Mesendoderm (in vitro differentiated cells): Measurements from ENCODE around the gene KRT79.

ENCODE experiments used
- DNase-seq: peaks from one replicate; pipeline ENCODE4 v3.0.0; 2013
- H2AK5ac ChIP-seq: 2 replicates; pipeline ENCODE4 v1.6.1; 2013; ENCODE audit warnings: low read length, inconsistent platforms
- H2BK120ac ChIP-seq: 2 replicates; pipeline ENCODE4 v1.6.1; 2013; ENCODE audit warnings: low read depth, mild to moderate bottlenecking, low read length, moderate library complexity, mixed read lengths
- H2BK15ac ChIP-seq: replicated peaks from 2 replicates; pipeline ENCODE4 v1.6.1; 2013; ENCODE audit warnings: low read depth, mild to moderate bottlenecking, moderate library complexity
- H2BK5ac ChIP-seq: 2 replicates; pipeline ENCODE4 v1.6.1; 2013; ENCODE audit warnings: low read length, inconsistent platforms
- H3K18ac ChIP-seq: 2 replicates; pipeline ENCODE4 v1.6.1; 2013; ENCODE audit warnings: mild to moderate bottlenecking, low read length, mixed read lengths
- H3K23ac ChIP-seq: one replicate; pipeline ENCODE4 v1.6.1; 2013; ENCODE audit warnings: low read length
- H3K27ac ChIP-seq: 2 replicates; pipeline ENCODE4 v1.5.1; 2013; ENCODE audit warnings: low read depth, mild to moderate bottlenecking, inconsistent platforms, low read length, moderate library complexity
- H3K27me3 ChIP-seq: 2 replicates; pipeline ENCODE4 v1.6.1; 2013; ENCODE audit warnings: low read length, control low read depth, mild to moderate bottlenecking, inconsistent platforms; ENCODE audit not compliant: insufficient read depth, poor library complexity
- H3K36me3 ChIP-seq: 2 replicates; pipeline ENCODE4 v1.6.1; 2013; ENCODE audit warnings: low read length, inconsistent platforms; ENCODE audit not compliant: control insufficient read depth, insufficient read depth
- H3K4ac ChIP-seq: one replicate; pipeline ENCODE4 v1.6.1; 2013; ENCODE audit warnings: low read depth, mild to moderate bottlenecking, low read length, moderate library complexity
- H3K4me1 ChIP-seq: 2 replicates; pipeline ENCODE4 v1.6.1; 2013; ENCODE audit warnings: low read depth, low read length, inconsistent platforms; ENCODE audit not compliant: control insufficient read depth
- H3K4me2 ChIP-seq: 2 replicates; pipeline ENCODE4 v1.6.1; 2013; ENCODE audit warnings: low read length
- H3K4me3 ChIP-seq: 2 replicates; pipeline ENCODE4 v1.5.1; 2013; ENCODE audit warnings: mild to moderate bottlenecking, low read length
- H3K56ac ChIP-seq: one replicate; pipeline ENCODE4 v1.6.1; 2013; ENCODE audit warnings: low read length
- H3K79me1 ChIP-seq: 2 replicates; pipeline ENCODE4 v1.6.1; 2013; ENCODE audit warnings: low read length, inconsistent platforms
- H3K79me2 ChIP-seq: 2 replicates; pipeline ENCODE4 v1.6.1; 2013; ENCODE audit warnings: mild to moderate bottlenecking, low read length; ENCODE audit not compliant: control insufficient read depth, insufficient read depth
- H3K9ac ChIP-seq: 2 replicates; pipeline ENCODE4 v1.6.1; 2013; ENCODE audit warnings: low read length, inconsistent platforms
- H4K5ac ChIP-seq: one replicate; pipeline ENCODE4 v1.6.1; 2013; ENCODE audit warnings: low read length
- H4K8ac ChIP-seq: one replicate; pipeline ENCODE4 v1.6.1; 2013; ENCODE audit warnings: low read depth, mild to moderate bottlenecking, control low read depth, low read length, moderate library complexity
- WGBS: extraction: QIAGEN DNeasy Blood & Tissue Kit; methylation state at CpG from one replicate; pipeline ENCODE4 v1.1.7; 2013; ENCODE audit warnings: low lambda C conversion rate, missing lambda C conversion rate; ENCODE audit not compliant: insufficient coverage; ENCODE audit errors: extremely low coverage; 5-methylcytosine and 5-hydroxymethylcytosine counted together

The KRT79 gene

GRCh38 chr12:52791271-52792184 is 42.6 kb downstream of the KRT79 start:
- no peak overlapping the region for H4K8ac ChIP-seq
- H3K23ac ChIP-seq, result no peak overlapping the region

GRCh38 chr12:52790427-52791270 is 43.5 kb downstream of the KRT79 start:
- Histone ChIP-seq H3K18ac (no peak overlapping the region), H3K27ac (no peak overlapping the region), H3K4me1 (no peaks in the 10 kb centered on the region), H3K79me1 (no peaks in the 10 kb centered on the region), H3K79me2 (no peaks in the 10 kb centered on the region), H2BK15ac (no peak overlapping the region), H3K56ac (no peak overlapping the region), H3K4me3 (no peak overlapping the region), H3K23ac (no peak overlapping the region), H4K8ac (no peak overlapping the region), H3K4ac (no peak overlapping the region), H2AK5ac (no peak overlapping the region), H2BK5ac (no peak overlapping the region), H3K4me2 (no peak overlapping the region), H2BK120ac (no peak overlapping the region), H3K36me3 (no peaks in the 10 kb centered on the region), H3K27me3 (no peaks in the 10 kb centered on the region), H4K5ac (no peak overlapping the region), H3K9ac (no peak overlapping the region)
- no CpG with 5 or more reads among the region's 19 CpGs for WGBS
- DNase-seq, result no peak

More at GRCh38 chr12:52791271-52792184, 42.6 kb downstream of the KRT79 start:
- Histone ChIP-seq H3K4ac (no peak overlapping the region), H3K36me3 (no peaks in the 10 kb centered on the region), H3K4me3 (no peak overlapping the region), H3K27me3 (no peaks in the 10 kb centered on the region), H2BK15ac (no peak overlapping the region), H3K27ac (no peak overlapping the region), H3K79me1 (no peaks in the 10 kb centered on the region), H3K4me1 (no peaks in the 10 kb centered on the region), H3K56ac (no peak overlapping the region), H4K5ac (no peak overlapping the region), H3K4me2 (no peak overlapping the region), H3K18ac (no peak overlapping the region), H2AK5ac (no peak overlapping the region), H3K79me2 (no peaks in the 10 kb centered on the region), H2BK5ac (no peak overlapping the region), H2BK120ac (no peak overlapping the region), H3K9ac (no peak overlapping the region)
- DNase-seq, result no peak
- WGBS, result no CpG with 5 or more reads among the region's 12 CpGs

- DNase-seq, result no peak
- no peak overlapping the region for H3K4ac ChIP-seq
- H2BK15ac ChIP-seq, result no peak overlapping the region
- no peak overlapping the region for H3K27ac ChIP-seq
- no peaks in the 10 kb centered on the region for H3K4me1 ChIP-seq
- H4K5ac ChIP-seq, result no peak overlapping the region
- no peak overlapping the region for H3K4me2 ChIP-seq
- H3K79me2 ChIP-seq, result no peaks in the 10 kb centered on the region
- H3K56ac ChIP-seq, result no peak overlapping the region
- H3K4me3 ChIP-seq, result no peak overlapping the region
- WGBS, result no CpG with 5 or more reads among the region's 50 CpGs
- no peaks in the 10 kb centered on the region for H3K79me1 ChIP-seq
- no peak overlapping the region for H3K18ac ChIP-seq
- no peak overlapping the region for H3K23ac ChIP-seq
- H3K27me3 ChIP-seq, result no peaks in the 10 kb centered on the region
- no peak overlapping the region for H4K8ac ChIP-seq
- H2BK120ac ChIP-seq, result no peak overlapping the region
- H3K36me3 ChIP-seq, result no peaks in the 10 kb centered on the region
- no peak overlapping the region for H3K9ac ChIP-seq
- H2BK5ac ChIP-seq, result no peak overlapping the region
- no peak overlapping the region for H2AK5ac ChIP-seq
These were observed 44.3 kb downstream of the KRT79 start for GRCh38 chr12:52789637-52790426.

GRCh38 chr12:52788876-52789636 is 45.1 kb downstream of the KRT79 start:
- H2AK5ac ChIP-seq, result no peak overlapping the region
- no peaks in the 10 kb centered on the region for H3K27me3 ChIP-seq

GRCh38 chr12:52788192-52788875 is 45.8 kb downstream of the KRT79 start:
- no peaks in the 10 kb centered on the region for H3K79me2 ChIP-seq
- no peaks in the 10 kb centered on the region for H3K27me3 ChIP-seq
- H4K8ac ChIP-seq, result no peak overlapping the region
- H3K4ac ChIP-seq, result no peak overlapping the region
- no peak overlapping the region for H3K4me3 ChIP-seq
- H3K4me1 ChIP-seq, result no peaks in the 10 kb centered on the region
- H3K23ac ChIP-seq, result no peak overlapping the region
- no peaks in the 10 kb centered on the region for H3K36me3 ChIP-seq
- H3K56ac ChIP-seq, result no peak overlapping the region
- H2BK5ac ChIP-seq, result no peak overlapping the region
- H4K5ac ChIP-seq, result no peak overlapping the region
- H3K18ac ChIP-seq, result no peak overlapping the region
- DNase-seq, result no peak
- no peak overlapping the region for H3K27ac ChIP-seq
- H2BK120ac ChIP-seq, result no peak overlapping the region
- H2BK15ac ChIP-seq, result no peak overlapping the region
- H3K9ac ChIP-seq, result no peak overlapping the region
- no CpG with 5 or more reads among the region's 6 CpGs for WGBS
- H2AK5ac ChIP-seq, result no peak overlapping the region
- no peaks in the 10 kb centered on the region for H3K79me1 ChIP-seq
- H3K4me2 ChIP-seq, result no peak overlapping the region

More at GRCh38 chr12:52788876-52789636, 45.1 kb downstream of the KRT79 start:
- H3K18ac ChIP-seq, result no peak overlapping the region
- no peaks in the 10 kb centered on the region for H3K36me3 ChIP-seq
- H3K79me2 ChIP-seq, result no peaks in the 10 kb centered on the region
- no peak overlapping the region for H3K56ac ChIP-seq
- H3K4me3 ChIP-seq, result no peak overlapping the region
- no peak overlapping the region for H2BK15ac ChIP-seq
- H4K8ac ChIP-seq, result no peak overlapping the region
- no peaks in the 10 kb centered on the region for H3K4me1 ChIP-seq
- H3K27ac ChIP-seq, result no peak overlapping the region
- no peak for DNase-seq
- no peaks in the 10 kb centered on the region for H3K79me1 ChIP-seq
- H2BK120ac ChIP-seq, result no peak overlapping the region
- H3K23ac ChIP-seq, result no peak overlapping the region
- no peak overlapping the region for H2BK5ac ChIP-seq
- WGBS, result no CpG with 5 or more reads among the region's 11 CpGs
- H4K5ac ChIP-seq, result no peak overlapping the region
- no peak overlapping the region for H3K4ac ChIP-seq
- H3K4me2 ChIP-seq, result no peak overlapping the region
- no peak overlapping the region for H3K9ac ChIP-seq
